Tracheal epithelial cell (primary cell): ENCODE data around the gene POLR2H. TPM values are rescaled to one million over a fixed set of nuclear protein-coding genes. Genes with fewer than 3 reads are reported as not detected.

Experiments
- total RNA-seq: library from RNA; depleted of rRNA; stranded (reverse); fragments of >200 nt; gene quantifications from 2 replicates; pipeline ENCODE4 v1.2.1, GENCODE V29; 2014

POLR2H gene
- total RNA-seq = 68.6 and 117 TPM in 2 replicates

DNA sequence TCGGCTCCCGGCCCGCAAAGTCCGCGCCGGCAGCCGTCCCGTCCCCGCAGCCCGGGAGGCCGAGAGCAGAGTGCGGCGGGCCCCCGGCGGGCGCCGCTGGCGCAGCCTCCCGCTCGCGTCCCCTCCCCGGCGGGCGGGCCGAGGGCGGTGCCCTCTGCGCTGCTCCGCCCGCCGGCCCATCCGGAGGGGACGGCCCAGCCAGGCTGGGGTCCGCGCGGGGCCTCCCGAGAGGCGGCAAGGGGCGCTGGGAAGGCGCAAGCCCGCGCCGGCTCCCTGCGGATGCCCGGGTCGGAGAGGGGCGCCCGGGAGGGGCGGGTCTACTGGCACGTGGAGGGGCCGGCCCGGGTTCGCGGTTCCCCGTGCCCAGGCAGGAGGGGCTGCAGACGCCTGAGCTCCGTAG lies at the start of gene POLR2H, which contains the start of gene CLCN2:
Gene POLR2H, plus strand, starts transcription at position 179 of the 400 bp plus-strand sequence. CDS start 1,783 bp downstream, outside the sequence.
Gene CLCN2, minus strand, starts transcription at position 74 of the 400 bp plus-strand sequence. CDS start 126 bp downstream, outside the sequence.

DNA sequence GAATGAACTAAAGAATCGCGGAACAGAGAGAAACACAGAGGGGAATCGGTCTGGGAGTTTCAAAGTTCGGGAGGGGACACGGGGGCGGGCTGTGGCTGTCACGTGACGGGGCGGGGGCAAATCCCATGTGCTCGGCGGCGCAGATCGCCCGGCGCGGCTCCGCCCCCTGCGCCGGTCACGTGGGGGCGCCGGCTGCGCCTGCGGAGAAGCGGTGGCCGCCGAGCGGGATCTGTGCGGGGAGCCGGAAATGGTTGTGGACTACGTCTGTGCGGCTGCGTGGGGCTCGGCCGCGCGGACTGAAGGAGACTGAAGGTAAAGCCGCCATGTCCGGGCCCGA lies 47.2 kb upstream of the POLR2H start, which contains the start of gene EIF4G1:
Gene EIF4G1, plus strand, starts transcription at position 244 of the 337 bp plus-strand sequence. CDS start 1,191 bp downstream, outside the sequence.

GRCh38 chr3:184337399-184337714 lies 24.2 kb upstream of the POLR2H start, which contains the start of gene FAM131A:
TSS of gene FAM131A (plus strand) at chr3:184337600. CDS start at chr3:184337631, 31 bp downstream.

GRCh38 chr3:184377882-184378445 lies 16.5 kb downstream of the POLR2H start, which contains the start of gene THPO:
TSS of gene THPO (minus strand) at chr3:184378207. CDS start at chr3:184376259, 1,948 bp downstream.

GRCh38 chr3:184379358-184380184 lies 18.1 kb downstream of the POLR2H start, which contains the start of gene CHRD:
TSS of gene CHRD (plus strand) at chr3:184380054. CDS start at chr3:184380319, 265 bp downstream.

Other genes starting within 250 kb of the POLR2H start
- gene EIF2B5, start 226.4 kb upstream of the POLR2H start, total RNA-seq = 29.6 and 39.4 TPM in 2 replicates
- gene DVL3, start 206.3 kb upstream of the POLR2H start, total RNA-seq = 20.7 and 29.2 TPM in 2 replicates
- gene AP2M1, start 186.9 kb upstream of the POLR2H start, total RNA-seq = 138 and 186 TPM in 2 replicates
- 39.3 and 65.2 TPM in 2 replicates for gene ABCF3, start 175.5 kb upstream of the POLR2H start, total RNA-seq
- not detected in 2 replicates for gene VWA5B2, start 132.1 kb upstream of the POLR2H start, total RNA-seq
- gene ALG3, start 112.7 kb upstream of the POLR2H start, total RNA-seq = 47.5 and 50.3 TPM in 2 replicates
- 13.7 and 13.9 TPM in 2 replicates for gene EEF1AKMT4, start 112.0 kb upstream of the POLR2H start, total RNA-seq
- 0.24 TPM in 1 of 2 replicates, not detected in the other for gene CAMK2N2, start 100.2 kb upstream of the POLR2H start, total RNA-seq
- gene ECE2, start 85.7 kb upstream of the POLR2H start, total RNA-seq = under 0.01 TPM in 1 of 2 replicates, not detected in the other
- 281 and 514 TPM in 2 replicates for gene PSMD2, start 62.5 kb upstream of the POLR2H start, total RNA-seq
- 211 and 259 TPM in 2 replicates for gene EIF4G1, start 47.1 kb upstream of the POLR2H start, total RNA-seq
- gene FAM131A, start 24.1 kb upstream of the POLR2H start, total RNA-seq = 24.3 and 27.5 TPM in 2 replicates
- 2.6 and 3.1 TPM in 2 replicates for gene CLCN2, start 105 bp upstream of the POLR2H start, total RNA-seq
- not detected in 2 replicates for gene THPO, start 16.5 kb downstream of the POLR2H start, total RNA-seq
- gene CHRD, start 18.3 kb downstream of the POLR2H start, total RNA-seq = 0.48 TPM in 1 of 2 replicates, not detected in the other
- 16.6 and 26.3 TPM in 2 replicates for gene EPHB3, start 200.1 kb downstream of the POLR2H start, total RNA-seq